Measurements from ENCODE around the gene FRMPD1.

DNA sequence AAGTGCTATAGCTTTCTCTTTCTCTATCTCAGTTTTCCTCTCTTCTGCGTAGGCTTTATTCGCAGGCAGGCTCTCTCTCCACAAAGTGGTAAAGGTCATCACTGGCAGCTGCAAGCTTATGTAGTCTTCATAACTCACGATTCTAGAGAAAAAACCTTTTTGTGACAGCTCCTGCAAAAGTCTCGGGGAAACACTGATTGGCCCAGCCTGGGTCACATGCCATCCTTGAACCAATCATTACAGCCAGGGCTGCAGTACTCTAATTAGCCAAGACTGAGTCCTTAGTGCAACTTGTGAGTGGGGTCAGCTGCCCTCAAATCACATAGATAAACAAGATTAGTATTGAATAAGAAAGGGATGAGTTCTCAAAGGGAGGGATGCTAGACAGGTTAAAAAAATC, 18.3 kb upstream of the FRMPD1 start:
- TF ChIP-seq, protein P1, sequence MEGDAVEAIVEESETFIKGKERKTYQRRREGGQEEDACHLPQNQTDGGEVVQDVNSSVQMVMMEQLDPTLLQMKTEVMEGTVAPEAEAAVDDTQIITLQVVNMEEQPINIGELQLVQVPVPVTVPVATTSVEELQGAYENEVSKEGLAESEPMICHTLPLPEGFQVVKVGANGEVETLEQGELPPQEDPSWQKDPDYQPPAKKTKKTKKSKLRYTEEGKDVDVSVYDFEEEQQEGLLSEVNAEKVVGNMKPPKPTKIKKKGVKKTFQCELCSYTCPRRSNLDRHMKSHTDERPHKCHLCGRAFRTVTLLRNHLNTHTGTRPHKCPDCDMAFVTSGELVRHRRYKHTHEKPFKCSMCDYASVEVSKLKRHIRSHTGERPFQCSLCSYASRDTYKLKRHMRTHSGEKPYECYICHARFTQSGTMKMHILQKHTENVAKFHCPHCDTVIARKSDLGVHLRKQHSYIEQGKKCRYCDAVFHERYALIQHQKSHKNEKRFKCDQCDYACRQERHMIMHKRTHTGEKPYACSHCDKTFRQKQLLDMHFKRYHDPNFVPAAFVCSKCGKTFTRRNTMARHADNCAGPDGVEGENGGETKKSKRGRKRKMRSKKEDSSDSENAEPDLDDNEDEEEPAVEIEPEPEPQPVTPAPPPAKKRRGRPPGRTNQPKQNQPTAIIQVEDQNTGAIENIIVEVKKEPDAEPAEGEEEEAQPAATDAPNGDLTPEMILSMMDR (IDR thresholded peaks at IDR 0.05) = no peak
- no peak for TF ChIP-seq POLR2A (IDR thresholded peaks at IDR 0.05)

All from heart left ventricle (tissue), 13 donors.